HepG2 (cell line): ENCODE measurements around the gene SLC25A45. TPM values are rescaled to one million over a fixed set of nuclear protein-coding genes. Genes with fewer than 3 reads are reported as not detected.
A peak's percentile ranks its signal among the peaks of the same experiment; 100 is the strongest.

ENCODE experiments used
- AHR ChIP-seq: IDR thresholded peaks from 2 replicates; pipeline ENCODE4 v1.6.1; 2018; ENCODE audit warnings: missing genetic modification reagents, missing compliant biosample characterization
- ARNTL ChIP-seq: sonication (generic); formaldehyde crosslinking; IDR thresholded peaks from 2 replicates; pipeline ENCODE4 v1.4.0; 2020; ENCODE audit warnings: mild to moderate bottlenecking, missing genetic modification reagents
- CENPT ChIP-seq: sonication (generic); formaldehyde crosslinking; IDR thresholded peaks from 2 replicates; pipeline ENCODE4 v1.8.0; 2022; ENCODE audit warnings: low read depth, mild to moderate bottlenecking, moderate library complexity, missing genetic modification reagents
- CREB1 ChIP-seq, 2 experiments: fragments of 450-650 bp in 1 of 2; IDR thresholded peaks; 2 replicates each; pipeline ENCODE4 v1.6.1; 2016 to 2017; ENCODE audit warnings: control low read depth in 1 of 2, mild to moderate bottlenecking in 1 of 2, missing compliant biosample characterization in 1 of 2, missing genetic modification characterization in 1 of 2
- DDIT3 ChIP-seq: sonication (generic); formaldehyde crosslinking; IDR thresholded peaks from 2 replicates; pipeline ENCODE4 v1.4.0; 2020; ENCODE audit warnings: mild to moderate bottlenecking, missing genetic modification reagents
- DNMT3B ChIP-seq: conservative IDR thresholded peaks from 2 replicates; pipeline ENCODE4 v1.6.1; 2016; ENCODE audit warnings: missing biosample characterization, control low read depth
- HIVEP1 ChIP-seq: sonication (generic); formaldehyde crosslinking; IDR thresholded peaks from 2 replicates; pipeline ENCODE4 v1.4.0; 2020; ENCODE audit warnings: mild to moderate bottlenecking, missing genetic modification reagents
- HNRNPL ChIP-seq: fragments of 200-400 bp; formaldehyde crosslinking; IDR thresholded peaks from 2 replicates; pipeline ENCODE4 v1.6.1; 2017; ENCODE audit warnings: mild to moderate bottlenecking, low read depth, low read length
- IRF2 ChIP-seq: IDR thresholded peaks from 2 replicates; pipeline ENCODE4 v1.6.1; 2018; ENCODE audit warnings: missing genetic modification reagents, missing compliant biosample characterization
- KLF13 ChIP-seq: sonication (generic); formaldehyde crosslinking; IDR thresholded peaks from 2 replicates; pipeline ENCODE4 v1.4.0; 2020; ENCODE audit warnings: mild to moderate bottlenecking, missing genetic modification reagents
- MIER3 ChIP-seq: IDR thresholded peaks from 2 replicates; pipeline ENCODE4 v1.6.1; 2016; ENCODE audit warnings: missing compliant biosample characterization, borderline replicate concordance
- PHF21A ChIP-seq: sonication (generic); formaldehyde crosslinking; IDR thresholded peaks from 2 replicates; pipeline ENCODE4 v1.5.0; 2020; ENCODE audit warnings: mild to moderate bottlenecking, missing genetic modification reagents
- PHF8 ChIP-seq: sonication (generic); formaldehyde crosslinking; IDR thresholded peaks from 2 replicates; pipeline ENCODE4 v1.5.0; 2020; ENCODE audit warnings: missing genetic modification reagents
- SIN3A ChIP-seq: IDR thresholded peaks from 2 replicates; pipeline ENCODE4 v1.6.1; 2011; ENCODE audit warnings: low read depth, mild to moderate bottlenecking, control low read depth, low read length, borderline replicate concordance
- THAP7 ChIP-seq: sonication (generic); formaldehyde crosslinking; IDR thresholded peaks from 2 replicates; pipeline ENCODE4 v1.8.1; 2023; ENCODE audit warnings: mild to moderate bottlenecking, missing genetic modification reagents
- ZNF276 ChIP-seq: sonication (generic); formaldehyde crosslinking; IDR thresholded peaks from 2 replicates; pipeline ENCODE4 v1.4.0; 2020; ENCODE audit warnings: mild to moderate bottlenecking, low read depth, missing genetic modification reagents
- ZNF30 ChIP-seq: sonication (generic); formaldehyde crosslinking; IDR thresholded peaks from 2 replicates; pipeline ENCODE4 v1.5.0; 2020; ENCODE audit warnings: mild to moderate bottlenecking, missing genetic modification reagents
- ZNF572 ChIP-seq: sonication (generic); formaldehyde crosslinking; IDR thresholded peaks from 2 replicates; pipeline ENCODE4 v1.5.1; 2020; ENCODE audit warnings: mild to moderate bottlenecking, missing genetic modification reagents
- ZNF746 ChIP-seq: sonication (generic); formaldehyde crosslinking; IDR thresholded peaks from 2 replicates; pipeline ENCODE4 v1.8.0; 2022; ENCODE audit warnings: mild to moderate bottlenecking, missing genetic modification reagents
- polyA plus RNA-seq, 8 experiments: library from polyadenylated mRNA; depleted of rRNA in 3 of 8; stranded (reverse) in 7 of 8; unstranded in 1 of 8; fragments of >200 nt; fragmentation: Illumina TruSeq in 4 of 8; extraction: Trizol in 4 of 8; gene quantifications; 2 replicates each; pipeline versions ENCODE4 v1.2.1 to v1.2.3, GENCODE V29; 2011 to 2016; ENCODE audit warnings: low read depth in 4 of 8, missing spikeins in 1 of 8, mixed read lengths in 1 of 8; ENCODE audit not compliant: insufficient read depth in 1 of 8
- total RNA-seq, 5 experiments: library from RNA; depleted of rRNA; stranded (reverse); fragments of >200 nt; fragmentation: Illumina TruSeq; extraction: Trizol; gene quantifications; 2 replicates each; pipeline ENCODE4 v1.2.3, GENCODE V29; 2016; ENCODE audit warnings: low read depth in 1 of 5
- TF ChIP-seq, protein P1 (sequence below): sonication (generic); IDR thresholded peaks from 2 replicates; pipeline ENCODE4 v1.6.1; 2016; ENCODE audit warnings: low read depth, borderline replicate concordance
- TF ChIP-seq, protein P2 (sequence below): sonication (generic); formaldehyde crosslinking; IDR thresholded peaks from 2 replicates; pipeline ENCODE4 v1.5.1; 2020; ENCODE audit warnings: missing genetic modification reagents, mild to moderate bottlenecking, borderline replicate concordance
- TF ChIP-seq, protein P3 (sequence below): sonication (generic); formaldehyde crosslinking; IDR thresholded peaks from 2 replicates; pipeline ENCODE4 v1.4.0; 2020; ENCODE audit warnings: missing genetic modification reagents

The SLC25A45 gene
- total and polyA plus RNA-seq, 2 of the 13 experiments (the other 11 are each of a cell fraction or from before 2014, with no cell fraction given) = 1.2 to 3.4 TPM

- TF ChIP-seq ZNF276 (CRISPR knock-in tag) (peak; percentile 71; the same call in 1 of the 2 replicates), CREB1 (IDR thresholded peaks at IDR 0.05) (peak; percentile 35; the same call in 1 of the 2 replicates), CREB1 (CRISPR knock-in tag; IDR thresholded peaks at IDR 0.05) (no peak), KLF13 (CRISPR knock-in tag) (0 out of 2 replicates have a peak, but pooled peaks have one; percentile 42), AHR (CRISPR knock-in tag) (no peak), PHF8 (CRISPR knock-in tag) (peak; percentile 69), MIER3 (CRISPR knock-in tag) (no peak), ARNTL (peak; percentile 66; the same call in 1 of the 2 replicates), IRF2 (no peak), DDIT3 (CRISPR knock-in tag) (no peak), SIN3A (peak; percentile 89; the same call in 1 of the 2 replicates), PHF21A (peak; percentile 51; the same call in 1 of the 2 replicates), ZNF30 (no peak), DNMT3B (CRISPR knock-in tag) (no peak), ZNF572 (CRISPR knock-in tag) (peak; percentile 73; the same call in 1 of the 2 replicates), THAP7 (CRISPR knock-in tag) (no peak), HIVEP1 (CRISPR knock-in tag) (peak; percentile 72), HNRNPL (no peak), ZNF746 (CRISPR knock-in tag) (no peak), CENPT (CRISPR knock-in tag) (no peak)
- TF ChIP-seq, protein P1, sequence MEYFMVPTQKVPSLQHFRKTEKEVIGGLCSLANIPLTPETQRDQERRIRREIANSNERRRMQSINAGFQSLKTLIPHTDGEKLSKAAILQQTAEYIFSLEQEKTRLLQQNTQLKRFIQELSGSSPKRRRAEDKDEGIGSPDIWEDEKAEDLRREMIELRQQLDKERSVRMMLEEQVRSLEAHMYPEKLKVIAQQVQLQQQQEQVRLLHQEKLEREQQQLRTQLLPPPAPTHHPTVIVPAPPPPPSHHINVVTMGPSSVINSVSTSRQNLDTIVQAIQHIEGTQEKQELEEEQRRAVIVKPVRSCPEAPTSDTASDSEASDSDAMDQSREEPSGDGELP = peak; percentile 88; the same call in 1 of the 2 replicates
- TF ChIP-seq, protein P2, sequence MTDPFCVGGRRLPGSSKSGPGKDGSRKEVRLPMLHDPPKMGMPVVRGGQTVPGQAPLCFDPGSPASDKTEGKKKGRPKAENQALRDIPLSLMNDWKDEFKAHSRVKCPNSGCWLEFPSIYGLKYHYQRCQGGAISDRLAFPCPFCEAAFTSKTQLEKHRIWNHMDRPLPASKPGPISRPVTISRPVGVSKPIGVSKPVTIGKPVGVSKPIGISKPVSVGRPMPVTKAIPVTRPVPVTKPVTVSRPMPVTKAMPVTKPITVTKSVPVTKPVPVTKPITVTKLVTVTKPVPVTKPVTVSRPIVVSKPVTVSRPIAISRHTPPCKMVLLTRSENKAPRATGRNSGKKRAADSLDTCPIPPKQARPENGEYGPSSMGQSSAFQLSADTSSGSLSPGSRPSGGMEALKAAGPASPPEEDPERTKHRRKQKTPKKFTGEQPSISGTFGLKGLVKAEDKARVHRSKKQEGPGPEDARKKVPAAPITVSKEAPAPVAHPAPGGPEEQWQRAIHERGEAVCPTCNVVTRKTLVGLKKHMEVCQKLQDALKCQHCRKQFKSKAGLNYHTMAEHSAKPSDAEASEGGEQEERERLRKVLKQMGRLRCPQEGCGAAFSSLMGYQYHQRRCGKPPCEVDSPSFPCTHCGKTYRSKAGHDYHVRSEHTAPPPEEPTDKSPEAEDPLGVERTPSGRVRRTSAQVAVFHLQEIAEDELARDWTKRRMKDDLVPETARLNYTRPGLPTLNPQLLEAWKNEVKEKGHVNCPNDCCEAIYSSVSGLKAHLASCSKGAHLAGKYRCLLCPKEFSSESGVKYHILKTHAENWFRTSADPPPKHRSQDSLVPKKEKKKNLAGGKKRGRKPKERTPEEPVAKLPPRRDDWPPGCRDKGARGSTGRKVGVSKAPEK (CRISPR knock-in tag) = no peak
- TF ChIP-seq, protein P3, sequence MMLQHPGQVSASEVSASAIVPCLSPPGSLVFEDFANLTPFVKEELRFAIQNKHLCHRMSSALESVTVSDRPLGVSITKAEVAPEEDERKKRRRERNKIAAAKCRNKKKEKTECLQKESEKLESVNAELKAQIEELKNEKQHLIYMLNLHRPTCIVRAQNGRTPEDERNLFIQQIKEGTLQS (CRISPR knock-in tag) = 0 out of 2 replicates have a peak, but pooled peaks have one; percentile 17
Observed at GRCh38 chr11:65386307-65387140, 4.1 kb upstream of the SLC25A45 start, which contains the start of gene FRMD8 (continued).
